Endothelial cell of umbilical vein (primary cell): Measurements from ENCODE around the gene IRF2BPL.

Experiments
- CTCF ChIP-seq, 2 donors: IDR thresholded peaks; 1 replicate in 1 of 2; 2 replicates in 1 of 2; pipeline ENCODE4 v1.5.1; 2011; ENCODE audit warnings: low read length in 2 of 2, mild to moderate bottlenecking in 2 of 2, moderate library complexity in 2 of 2, control low read depth in 1 of 2, inconsistent platforms in 1 of 2, low read depth in 1 of 2; ENCODE audit not compliant: insufficient read depth in 1 of 2; ENCODE audit errors: extremely low read depth in 1 of 2
- EZH2 ChIP-seq: IDR thresholded peaks from 2 replicates; pipeline ENCODE4 v1.6.1; 2012; ENCODE audit warnings: borderline replicate concordance, low read depth, mild to moderate bottlenecking, moderate library complexity, low read length, inconsistent platforms; ENCODE audit not compliant: severe bottlenecking
- FOS ChIP-seq: IDR thresholded peaks from 2 replicates; pipeline ENCODE4 v1.6.1; 2011; ENCODE audit warnings: mild to moderate bottlenecking, low read length, moderate library complexity, borderline replicate concordance; ENCODE audit not compliant: insufficient read depth
- GATA2 ChIP-seq: IDR thresholded peaks from 2 replicates; pipeline ENCODE4 v1.7.0; 2011; ENCODE audit warnings: low read depth, mild to moderate bottlenecking, moderate library complexity, mixed read lengths, low read length; ENCODE audit not compliant: insufficient read length, insufficient read depth
- JUN ChIP-seq: IDR thresholded peaks from 2 replicates; pipeline ENCODE4 v1.6.1; 2011; ENCODE audit warnings: borderline replicate concordance, low read depth; ENCODE audit not compliant: insufficient read length, insufficient read depth
- MAX ChIP-seq: IDR thresholded peaks from 2 replicates; pipeline ENCODE4 v1.6.1; 2011; ENCODE audit not compliant: insufficient read depth, insufficient read length
- MYC ChIP-seq: IDR thresholded peaks from one replicate; pipeline ENCODE4 v1.6.1; 2011; ENCODE audit warnings: mild to moderate bottlenecking, low read depth, low read length
- POLR2A ChIP-seq: IDR thresholded peaks from 2 replicates; pipeline ENCODE4 v1.6.1; 2012; ENCODE audit warnings: low read depth, mild to moderate bottlenecking, control low read depth, low read length
- POLR2AphosphoS5 ChIP-seq: IDR thresholded peaks from 2 replicates; pipeline ENCODE4 v1.6.1; 2012; ENCODE audit warnings: low read depth, mild to moderate bottlenecking, control low read depth, low read length, moderate library complexity; ENCODE audit not compliant: insufficient read depth

- TF ChIP-seq CTCF (IDR thresholded peaks at IDR 0.05; ENCODE audit: extremely low read depth in 1 of 2, insufficient read depth in 1 of 2, low read depth in 1 of 2, low read length in 2 of 2) (no peak), POLR2A (no peak), EZH2 (no peak), POLR2AphosphoS5 (no peak), MYC (no peak), MAX (no peak), JUN (no peak), GATA2 (no peak), FOS (no peak)
These were observed 8.9 kb upstream of the IRF2BPL start for GRCh38 chr14:77037215-77037937.
